ENCODE data around the gene BRF1. TPM values are rescaled to one million over a fixed set of nuclear protein-coding genes. Genes with fewer than 3 reads are reported as not detected.
"Not testable (repeated sequence)": the region's sequence is repeated elsewhere in the genome, so short reads cannot be mapped to it uniquely, and the experiment has no call there.

The BRF1 gene
- total RNA-seq, 1 donor from 2014 or later = 16.9 TPM

- peak overlapping the region; percentile 99 for H2AFZ ChIP-seq (replicated peaks)
- H3K27me3 ChIP-seq = peaks cover 26% of the 10 kb centered on the region
- H3K9ac ChIP-seq = peak overlapping the region; percentile 80
- H3K4me1 Mint-ChIP-seq = peaks cover 8% of the 10 kb centered on the region
- H3K27ac Mint-ChIP-seq = no peak overlapping the region
- no peaks in the 10 kb centered on the region for H3K36me3 ChIP-seq
- peaks cover 4% of the 10 kb centered on the region for H3K4me1 ChIP-seq
- H3K27ac ChIP-seq = no peak overlapping the region
- no peaks in the 10 kb centered on the region for H3K9me3 ChIP-seq (ENCODE audit: low read depth)
- H3K9me3 Mint-ChIP-seq = peaks cover 5% of the 10 kb centered on the region
- peaks cover 6% of the 10 kb centered on the region for H3K36me3 Mint-ChIP-seq
- TF ChIP-seq CTCF (IDR thresholded peaks at IDR 0.05) (no peak), EZH2phosphoT487 (IDR thresholded peaks at IDR 0.05) (no peak), EZH2 (IDR thresholded peaks at IDR 0.05) (no peak)
- DNase-seq (ENCODE audit: low spot score) = no peak
- H3K4me3 ChIP-seq = peak overlapping the region; percentile 66
- H3K4me3 Mint-ChIP-seq = peak overlapping the region; percentile 91
- H3F3A ChIP-seq (ENCODE audit: low read depth) = peaks cover 27% of the 10 kb centered on the region
- peaks cover 10% of the 10 kb centered on the region for H3K27me3 Mint-ChIP-seq (ENCODE audit: insufficient read depth, low read depth)
- peaks cover 53% of the 10 kb centered on the region for H3K79me2 ChIP-seq (ENCODE audit: low read depth)
- H3K4me2 ChIP-seq = peak overlapping the region; percentile 98
- H4K20me1 ChIP-seq (ENCODE audit: low read depth) = peaks cover 21% of the 10 kb centered on the region
These were observed 903 bp downstream of the BRF1 start for GRCh38 chr14:105299654-105300541.

- not testable (repeated sequence) for DNase-seq (ENCODE audit: low spot score)
- H3K79me2 ChIP-seq (ENCODE audit: low read depth) = peaks cover 79% of the 10 kb centered on the region
These were observed 3.5 kb downstream of the BRF1 start for GRCh38 chr14:105297311-105297710.

GRCh38 chr14:105294142-105294597 lies 6.6 kb downstream of the BRF1 start:
- Mint-ChIP-seq H3K4me1 (peaks cover 17% of the 10 kb centered on the region), H3K27me3 (ENCODE audit: insufficient read depth, low read depth) (peaks cover 5% of the 10 kb centered on the region), H3K27ac (peak overlapping the region; percentile 11), H3K4me3 (peak overlapping the region; percentile 47), H3K36me3 (peaks cover 3% of the 10 kb centered on the region), H3K9me3 (no peaks in the 10 kb centered on the region)
- Histone ChIP-seq H3K79me2 (ENCODE audit: low read depth) (peaks cover 95% of the 10 kb centered on the region), H2AFZ (replicated peaks) (no peak overlapping the region), H3K4me1 (no peaks in the 10 kb centered on the region), H4K20me1 (ENCODE audit: low read depth) (peaks cover 56% of the 10 kb centered on the region), H3F3A (ENCODE audit: low read depth) (no peaks in the 10 kb centered on the region), H3K4me3 (no peak overlapping the region), H3K4me2 (no peak overlapping the region), H3K27me3 (peaks cover under 1% of the 10 kb centered on the region), H3K36me3 (no peaks in the 10 kb centered on the region), H3K9ac (no peak overlapping the region), H3K9me3 (ENCODE audit: low read depth) (no peaks in the 10 kb centered on the region), H3K27ac (no peak overlapping the region)
- no peak for TF ChIP-seq CTCF (IDR thresholded peaks at IDR 0.05)
- no peak for TF ChIP-seq EZH2 (IDR thresholded peaks at IDR 0.05)
- no peak for TF ChIP-seq EZH2phosphoT487 (IDR thresholded peaks at IDR 0.05)
- DNase-seq (ENCODE audit: low spot score) = peak; percentile 16

More at GRCh38 chr14:105297311-105297710, 3.5 kb downstream of the BRF1 start:
- not testable (repeated sequence) for H3K36me3 Mint-ChIP-seq; H3K9me3 Mint-ChIP-seq; H3K27ac Mint-ChIP-seq; H3K4me2 ChIP-seq; H3K4me3 ChIP-seq; H3K4me3 Mint-ChIP-seq; H3K9ac ChIP-seq; H3K9me3 ChIP-seq (ENCODE audit: low read depth); H3K27me3 Mint-ChIP-seq (ENCODE audit: insufficient read depth, low read depth); H3K36me3 ChIP-seq; H3K27ac ChIP-seq; H2AFZ ChIP-seq (replicated peaks); H3K4me1 ChIP-seq
- H4K20me1 ChIP-seq (ENCODE audit: low read depth) = peaks cover 47% of the 10 kb centered on the region
- peaks cover 16% of the 10 kb centered on the region for H3K4me1 Mint-ChIP-seq
- H3F3A ChIP-seq (ENCODE audit: low read depth) = peaks cover 24% of the 10 kb centered on the region
- H3K27me3 ChIP-seq = peaks cover 21% of the 10 kb centered on the region
